ENCODE results near the gene KCNH1. TPM values are rescaled to one million over a fixed set of nuclear protein-coding genes. Genes with fewer than 3 reads are reported as not detected.

Gene KCNH1
- total and polyA plus RNA-seq, 2 of the 4 experiments (the other 2 are of a cell fraction), result 0.27 to 0.54 TPM

- no peak overlapping the region for H3K27ac ChIP-seq (ENCODE audit: insufficient read depth, low read length)
- H3K79me1 ChIP-seq (ENCODE audit: low read depth in 1 of 2, low read length in 2 of 2), result no peaks in the 10 kb centered on the region
- BruUV-seq (replicated peaks), result no TSS peak
- H3K4me1 ChIP-seq (ENCODE audit: control insufficient read depth, insufficient read depth, low read length), result no peaks in the 10 kb centered on the region
- no peak overlapping the region for H3K4me3 ChIP-seq (ENCODE audit: insufficient read depth, low read depth, low read length)
- ChIA-PET CTCF (no interaction called here), POLR2A (ENCODE audit: unreplicated experiment) (no interaction called here)
- no peak overlapping the region for H4K8ac ChIP-seq (ENCODE audit: low read depth in 2 of 2, low read length in 2 of 2)
- no peaks in the 10 kb centered on the region for H3K27me3 ChIP-seq (ENCODE audit: control insufficient read depth, insufficient read depth, low read length)
- no peak overlapping the region for H3K14ac ChIP-seq (replicated peaks; ENCODE audit: low read depth, low read length)
- no peak overlapping the region for H2BK20ac ChIP-seq (ENCODE audit: low read depth, low read length)
- no peaks in the 10 kb centered on the region for H3K9me3 ChIP-seq (ENCODE audit: control insufficient read depth, insufficient read depth, low read length)
- no peak overlapping the region for H2BK5ac ChIP-seq (ENCODE audit: low read depth, low read length, poor library complexity, severe bottlenecking)
- intact Hi-C loops (cut with micrococcal nuclease) (no loop called here), in situ Hi-C loops (cut with MboI; ENCODE audit: low sequenced_read_pairs) (no loop called here), dilution Hi-C loops (cut with HindIII; ENCODE audit: low sequenced_read_pairs, unreplicated experiment) (loop anchor here (10.0 kb wide), 1 partner anchor 474 kb away; no protein-coding TSS in a partner anchor)
- H2AK5ac ChIP-seq (ENCODE audit: low read depth, low read length), result no peak overlapping the region
- no peak overlapping the region for H4K91ac ChIP-seq (ENCODE audit: insufficient read depth, low read depth, low read length)
- no peak overlapping the region for H2BK120ac ChIP-seq (ENCODE audit: low read depth, low read length)
- no peaks in the 10 kb centered on the region for H3K9me1 ChIP-seq (ENCODE audit: insufficient read depth, low read length)
- no peak overlapping the region for H3K23ac ChIP-seq (ENCODE audit: low read depth, low read length)
- DNase-seq (no peak), ATAC-seq (ENCODE audit: low read depth) (no peak)
- no peak overlapping the region for H2BK15ac ChIP-seq (ENCODE audit: low read depth, low read length)
- no peak overlapping the region for H3K56ac ChIP-seq (ENCODE audit: extremely low read depth, insufficient read depth, low read length)
- no peaks in the 10 kb centered on the region for H4K20me1 ChIP-seq (ENCODE audit: insufficient read depth, low read length)
- H3K18ac ChIP-seq (ENCODE audit: low read depth, low read length), result no peak overlapping the region
- no peak for TF ChIP-seq CEBPB (IDR thresholded peaks at IDR 0.05; ENCODE audit: low read depth, low read length)
- peak; percentile 81 for TF ChIP-seq MAFK (IDR thresholded peaks at IDR 0.05; ENCODE audit: low read depth, low read length)
- TF ChIP-seq, protein P1, sequence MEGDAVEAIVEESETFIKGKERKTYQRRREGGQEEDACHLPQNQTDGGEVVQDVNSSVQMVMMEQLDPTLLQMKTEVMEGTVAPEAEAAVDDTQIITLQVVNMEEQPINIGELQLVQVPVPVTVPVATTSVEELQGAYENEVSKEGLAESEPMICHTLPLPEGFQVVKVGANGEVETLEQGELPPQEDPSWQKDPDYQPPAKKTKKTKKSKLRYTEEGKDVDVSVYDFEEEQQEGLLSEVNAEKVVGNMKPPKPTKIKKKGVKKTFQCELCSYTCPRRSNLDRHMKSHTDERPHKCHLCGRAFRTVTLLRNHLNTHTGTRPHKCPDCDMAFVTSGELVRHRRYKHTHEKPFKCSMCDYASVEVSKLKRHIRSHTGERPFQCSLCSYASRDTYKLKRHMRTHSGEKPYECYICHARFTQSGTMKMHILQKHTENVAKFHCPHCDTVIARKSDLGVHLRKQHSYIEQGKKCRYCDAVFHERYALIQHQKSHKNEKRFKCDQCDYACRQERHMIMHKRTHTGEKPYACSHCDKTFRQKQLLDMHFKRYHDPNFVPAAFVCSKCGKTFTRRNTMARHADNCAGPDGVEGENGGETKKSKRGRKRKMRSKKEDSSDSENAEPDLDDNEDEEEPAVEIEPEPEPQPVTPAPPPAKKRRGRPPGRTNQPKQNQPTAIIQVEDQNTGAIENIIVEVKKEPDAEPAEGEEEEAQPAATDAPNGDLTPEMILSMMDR (conservative IDR thresholded peaks at IDR 0.05; ENCODE audit: low read depth, low read length), result no peak
- no peak overlapping the region for H2AK9ac ChIP-seq (replicated peaks; ENCODE audit: low read depth, low read length, poor library complexity)
- H3K36me3 ChIP-seq (ENCODE audit: control insufficient read depth, insufficient read depth, low read length), result no peaks in the 10 kb centered on the region
- H3K9ac ChIP-seq (ENCODE audit: low read depth, low read length), result no peak overlapping the region
- H3K4me2 ChIP-seq (ENCODE audit: low read depth, low read length), result no peak overlapping the region
- no peak overlapping the region for H4K5ac ChIP-seq (ENCODE audit: low read depth, low read length)
- H2AFZ ChIP-seq (replicated peaks; ENCODE audit: low read length, poor library complexity), result no peak overlapping the region
- no peak overlapping the region for H3K4ac ChIP-seq (ENCODE audit: low read depth, low read length)
These were observed 255.4 kb downstream of the KCNH1 start for GRCh38 chr1:210878564-210878963.
